Bronchial epithelial cell (primary cell): ENCODE data around the gene ZNF850. TPM values are rescaled to one million over a fixed set of nuclear protein-coding genes. Genes with fewer than 3 reads are reported as not detected.
A peak's percentile ranks its signal among the peaks of the same experiment; 100 is the strongest.

Experiments
- DNase-seq: peaks from one replicate; pipeline ENCODE4 v3.0.0-alpha.2; 2010; ENCODE audit warnings: low read depth
- FAIRE-seq: peaks from 2 replicates; lab custom pipeline; 2011; peaks lifted over from hg19 to GRCh38; lab: Jason Lieb, UNC
- H3K27me3 ChIP-seq: 2 replicates; pipeline ENCODE4 v1.5.1; 2011; ENCODE audit warnings: low read length; ENCODE audit not compliant: control insufficient read depth, insufficient read depth
- H3K36me3 ChIP-seq: 2 replicates; pipeline ENCODE4 v1.5.1; 2011; ENCODE audit warnings: low read length; ENCODE audit not compliant: control insufficient read depth, insufficient read depth
- H3K4me3 ChIP-seq: 2 replicates; pipeline ENCODE4 v1.5.1; 2011; ENCODE audit warnings: mild to moderate bottlenecking, low read depth, low read length, control low read depth
- total RNA-seq: library from RNA; depleted of rRNA; stranded (reverse); fragments of >200 nt; gene quantifications from 2 replicates; pipeline ENCODE4 v1.2.1, GENCODE V29; 2014
- TF ChIP-seq, protein P1 (sequence below): IDR thresholded peaks from 2 replicates; pipeline ENCODE4 v1.5.1; 2011; ENCODE audit warnings: mild to moderate bottlenecking, moderate library complexity, low read length, control low read depth, inconsistent platforms; ENCODE audit not compliant: insufficient read depth, severe bottlenecking

The ZNF850 gene
- total RNA-seq, 1 donor from 2014 or later: 1.6 TPM

DNA sequence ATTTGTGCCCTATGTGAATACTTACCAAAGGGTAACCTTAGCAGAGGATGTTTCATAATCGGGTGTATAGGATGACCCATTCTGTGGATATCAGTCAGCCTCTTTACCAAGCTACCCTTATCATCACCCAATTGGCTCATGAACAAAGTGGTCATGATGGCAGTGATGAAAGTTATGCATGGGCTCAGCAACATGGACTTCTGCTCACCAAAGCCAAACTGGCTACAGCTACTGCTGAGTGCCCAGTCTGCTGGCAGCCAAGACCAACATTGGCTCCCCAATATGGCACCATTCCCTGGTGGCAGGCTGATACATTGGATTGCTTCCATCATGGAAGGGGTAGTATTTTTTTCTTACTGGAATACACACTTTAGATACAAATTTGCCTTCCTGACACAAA, 100.2 kb downstream of the ZNF850 start:
- TF ChIP-seq, protein P1, sequence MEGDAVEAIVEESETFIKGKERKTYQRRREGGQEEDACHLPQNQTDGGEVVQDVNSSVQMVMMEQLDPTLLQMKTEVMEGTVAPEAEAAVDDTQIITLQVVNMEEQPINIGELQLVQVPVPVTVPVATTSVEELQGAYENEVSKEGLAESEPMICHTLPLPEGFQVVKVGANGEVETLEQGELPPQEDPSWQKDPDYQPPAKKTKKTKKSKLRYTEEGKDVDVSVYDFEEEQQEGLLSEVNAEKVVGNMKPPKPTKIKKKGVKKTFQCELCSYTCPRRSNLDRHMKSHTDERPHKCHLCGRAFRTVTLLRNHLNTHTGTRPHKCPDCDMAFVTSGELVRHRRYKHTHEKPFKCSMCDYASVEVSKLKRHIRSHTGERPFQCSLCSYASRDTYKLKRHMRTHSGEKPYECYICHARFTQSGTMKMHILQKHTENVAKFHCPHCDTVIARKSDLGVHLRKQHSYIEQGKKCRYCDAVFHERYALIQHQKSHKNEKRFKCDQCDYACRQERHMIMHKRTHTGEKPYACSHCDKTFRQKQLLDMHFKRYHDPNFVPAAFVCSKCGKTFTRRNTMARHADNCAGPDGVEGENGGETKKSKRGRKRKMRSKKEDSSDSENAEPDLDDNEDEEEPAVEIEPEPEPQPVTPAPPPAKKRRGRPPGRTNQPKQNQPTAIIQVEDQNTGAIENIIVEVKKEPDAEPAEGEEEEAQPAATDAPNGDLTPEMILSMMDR: no peak
- Histone ChIP-seq H3K27me3 (no peaks in the 10 kb centered on the region), H3K4me3 (no peak overlapping the region), H3K36me3 (no peaks in the 10 kb centered on the region)
- DNase-seq (no peak), FAIRE-seq (no peak)

DNA sequence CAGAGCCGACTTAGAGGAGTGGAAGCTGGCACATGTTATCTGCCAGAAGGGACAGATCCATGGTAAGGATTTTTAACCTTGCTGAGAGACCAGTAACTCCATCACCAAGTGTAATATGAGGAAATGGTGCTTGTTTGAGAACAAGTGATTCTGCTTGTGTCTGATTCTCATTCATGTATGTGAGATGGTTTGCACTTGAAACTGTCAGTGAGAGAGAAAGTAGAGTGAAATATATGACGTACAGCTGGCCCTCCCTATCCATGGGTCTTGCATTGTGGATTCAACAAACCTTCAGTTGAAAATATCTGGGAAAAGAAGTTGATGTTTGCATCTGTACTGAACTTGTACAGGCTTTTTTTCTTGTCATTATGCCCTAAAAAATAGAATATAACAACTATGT, 104.0 kb downstream of the ZNF850 start:
- no peaks in the 10 kb centered on the region for H3K36me3 ChIP-seq
- TF ChIP-seq, protein P1: no peak
- H3K27me3 ChIP-seq: no peaks in the 10 kb centered on the region
- FAIRE-seq (peak; percentile 73), DNase-seq (no peak)
- no peak overlapping the region for H3K4me3 ChIP-seq

GRCh38 chr19:36665832-36666231, 106.8 kb downstream of the ZNF850 start:
- peaks cover 3% of the 10 kb centered on the region for H3K36me3 ChIP-seq
- TF ChIP-seq, protein P1: no peak
- H3K4me3 ChIP-seq: peak overlapping the region; percentile 62
- no peak for DNase-seq
- FAIRE-seq: no peak
- H3K27me3 ChIP-seq: no peaks in the 10 kb centered on the region

Other genes starting within 250 kb of the ZNF850 start
- 6.6 and 9.5 TPM in 2 replicates for gene ZNF260, start 244.5 kb downstream of the ZNF850 start, total RNA-seq
- 4.2 and 7.6 TPM in 2 replicates for gene ZNF529, start 199.5 kb downstream of the ZNF850 start, total RNA-seq
- gene ZNF382, start 167.5 kb downstream of the ZNF850 start, total RNA-seq: 2.4 and 4.2 TPM in 2 replicates
- gene ZNF461, start 106.0 kb downstream of the ZNF850 start, total RNA-seq: 7.1 and 12.9 TPM in 2 replicates
- 5.5 and 7.6 TPM in 2 replicates for gene ZNF567, start 85.2 kb downstream of the ZNF850 start, total RNA-seq
- 9.5 and 9.7 TPM in 2 replicates for gene ZNF790, start 65.6 kb upstream of the ZNF850 start, total RNA-seq
- gene ZNF345, start 78.1 kb upstream of the ZNF850 start, total RNA-seq: 1.6 and 2.4 TPM in 2 replicates
- gene ZNF829, start 143.5 kb upstream of the ZNF850 start, total RNA-seq: 3.1 and 3.7 TPM in 2 replicates
- 9.5 and 10.8 TPM in 2 replicates for gene ZNF568, start 143.5 kb upstream of the ZNF850 start, total RNA-seq